GM12878 (cell line): ENCODE measurements around the gene ACTR5.
A peak's percentile ranks its signal among the peaks of the same experiment; 100 is the strongest.

Experiments used
- CTCF ChIP-seq, 3 experiments: IDR thresholded peaks in 2 of 3; conservative IDR thresholded peaks in 1 of 3; 2 replicates each; pipeline ENCODE4 v1.5.1; 2011; ENCODE audit warnings: low read depth in 3 of 3, low read length in 3 of 3, mild to moderate bottlenecking in 3 of 3, control low read depth in 2 of 3, moderate library complexity in 2 of 3, inconsistent platforms in 1 of 3, mixed read lengths in 1 of 3; ENCODE audit not compliant: control insufficient read depth in 2 of 3, insufficient read depth in 1 of 3; ENCODE audit errors: extremely low read depth in 1 of 3
- EP300 ChIP-seq, 2 experiments: fragments of 150-350 bp in 1 of 2; IDR thresholded peaks; 2 replicates each; pipeline ENCODE4 v1.6.1; 2011 to 2012; ENCODE audit warnings: low read depth in 2 of 2, low read length in 2 of 2, borderline replicate concordance in 1 of 2, improper control_type of control experiment in 1 of 2, inconsistent platforms in 1 of 2; ENCODE audit not compliant: control insufficient read depth in 1 of 2
- ETV6 ChIP-seq, 2 experiments: fragments of 450-650 bp in 1 of 2; IDR thresholded peaks in 1 of 2; conservative IDR thresholded peaks in 1 of 2; 2 replicates each; pipeline ENCODE4 v1.6.1; 2014; ENCODE audit warnings: antibody characterized with exemption in 1 of 2, borderline replicate concordance in 1 of 2, low read depth in 1 of 2, mild to moderate bottlenecking in 1 of 2, moderate library complexity in 1 of 2
- NFIC ChIP-seq: IDR thresholded peaks from 2 replicates; pipeline ENCODE4 v1.6.1; 2012; ENCODE audit warnings: low read depth, mild to moderate bottlenecking, inconsistent platforms, low read length, moderate library complexity
- RAD21 ChIP-seq: IDR thresholded peaks from 2 replicates; pipeline ENCODE4 v1.6.1; 2011; ENCODE audit warnings: mild to moderate bottlenecking, low read depth, low read length, moderate library complexity; ENCODE audit not compliant: insufficient read depth

GRCh38 chr20:38804682-38805501 is 56.6 kb downstream of the ACTR5 start:
- TF ChIP-seq ETV6 (conservative IDR thresholded peaks at IDR 0.05 in 1 of 2, IDR thresholded peaks at IDR 0.05 in 1 of 2; ENCODE audit: borderline replicate concordance in 1 of 2, low read depth in 1 of 2) (peak in 1 of 2 experiments; percentile 96; a peak in 2 of 4 replicates), RAD21 (no peak), EP300 (IDR thresholded peaks at IDR 0.05; ENCODE audit: borderline replicate concordance in 1 of 2, control insufficient read depth in 1 of 2, low read depth in 2 of 2, low read length in 2 of 2) (peak; percentile 85 to 91), CTCF (IDR thresholded peaks at IDR 0.05 in 2 of 3, conservative IDR thresholded peaks at IDR 0.05 in 1 of 3; ENCODE audit: control insufficient read depth in 2 of 3, extremely low read depth in 1 of 3, insufficient read depth in 1 of 3, low read depth in 3 of 3, low read length in 3 of 3) (no peak), NFIC (peak; percentile 75)
